Renal pelvis (tissue), 3 donors: Measurements from ENCODE around the gene CRY1. TPM values are rescaled to one million over a fixed set of nuclear protein-coding genes. Genes with fewer than 3 reads are reported as not detected.

ENCODE experiments used
- polyA plus RNA-seq, 3 donors: library from polyadenylated mRNA; unstranded; fragments of 120-200 nt; gene quantifications; one replicate each; pipeline ENCODE4 v1.2.1, GENCODE V29; 2013; ENCODE audit not compliant: insufficient read length in 3 of 3

Gene CRY1
- polyA plus RNA-seq, 3 donors: 26.9 to 32.4 (median 28.7) TPM

Other genes with a start within 250 kb of the CRY1 start
- 10 to 100 TPM; 66.7 to 78.7 (median 74.1) TPM for gene TMEM263, start 137.6 kb downstream of the CRY1 start, polyA plus RNA-seq
- gene MTERF2, start 106.4 kb downstream of the CRY1 start, polyA plus RNA-seq: 10 to 100 TPM; 29.6 to 37.2 (median 33.2) TPM